NCI-H2081 (cell line): ENCODE measurements around the gene PPARA.
A peak's percentile ranks its signal among the peaks of the same experiment; 100 is the strongest.
"Not testable (repeated sequence)": the region's sequence is repeated elsewhere in the genome, so short reads cannot be mapped to it uniquely, and the experiment has no call there.

Experiments used
- DNase-seq, 2 experiments: peaks; one replicate each; lab custom pipeline; 2025; lab: John Stamatoyannopoulos, UW

PPARA gene

GRCh38 chr22:46172522-46173110, 22.3 kb downstream of the PPARA start:
- no peak for DNase-seq

GRCh38 chr22:46173152-46173551, 22.8 kb downstream of the PPARA start:
- no peak for DNase-seq

- DNase-seq, result no peak
Observed at GRCh38 chr22:46175631-46176030, 25.3 kb downstream of the PPARA start.

GRCh38 chr22:46176508-46177003, 26.2 kb downstream of the PPARA start:
- no peak for DNase-seq

GRCh38 chr22:46178755-46179505, 28.6 kb downstream of the PPARA start:
- no peak for DNase-seq

- DNase-seq, result no peak
Observed at GRCh38 chr22:46179748-46180147, 29.4 kb downstream of the PPARA start.

GRCh38 chr22:46180370-46181137, 30.2 kb downstream of the PPARA start:
- DNase-seq, result no peak

GRCh38 chr22:46183733-46184132, 33.4 kb downstream of the PPARA start:
- DNase-seq, result no peak

- no peak for DNase-seq
Observed at GRCh38 chr22:46185283-46185682, 35.0 kb downstream of the PPARA start.

- no peak for DNase-seq
Observed at GRCh38 chr22:46187862-46188261, 37.5 kb downstream of the PPARA start.

- peak; percentile 38 to 82 for DNase-seq
Observed at GRCh38 chr22:46192210-46192993, 42.1 kb downstream of the PPARA start.

- DNase-seq, result no peak
Observed at GRCh38 chr22:46193898-46194310, 43.6 kb downstream of the PPARA start.

GRCh38 chr22:46195487-46196165, 45.3 kb downstream of the PPARA start:
- peak in 1 of 2 experiments; percentile 13 for DNase-seq

GRCh38 chr22:46196278-46196677, 46.0 kb downstream of the PPARA start:
- DNase-seq, result no peak

- no peak for DNase-seq
Observed at GRCh38 chr22:46198274-46198673, 47.9 kb downstream of the PPARA start.

GRCh38 chr22:46198806-46199205, 48.5 kb downstream of the PPARA start:
- not testable (repeated sequence) for DNase-seq

GRCh38 chr22:46201059-46201757, 50.9 kb downstream of the PPARA start:
- no peak for DNase-seq

GRCh38 chr22:46202897-46203600, 52.7 kb downstream of the PPARA start:
- no peak for DNase-seq

GRCh38 chr22:46203601-46203980, 53.3 kb downstream of the PPARA start:
- DNase-seq, result no peak

GRCh38 chr22:46209262-46209661, 58.9 kb downstream of the PPARA start:
- no peak for DNase-seq
